ENCODE measurements around the gene RTP3. TPM values are rescaled to one million over a fixed set of nuclear protein-coding genes. Genes with fewer than 3 reads are reported as not detected.

Gene RTP3
- total RNA-seq, 1 experiment from 2014 or later = not detected

GRCh38 chr3:46523556-46523955, 25.8 kb downstream of the RTP3 start:
- DNase-seq (ENCODE audit: low read depth, low spot score) = no peak
- Histone ChIP-seq H3K4me2 (ENCODE audit: low read length) (no peak overlapping the region), H3K27me3 (ENCODE audit: insufficient read depth, low read length) (no peaks in the 10 kb centered on the region), H3K9me2 (ENCODE audit: insufficient read depth) (no peaks in the 10 kb centered on the region), H3K9me3 (ENCODE audit: control insufficient read depth in 1 of 2, insufficient read depth in 1 of 2, low read depth in 1 of 2, low read length in 2 of 2) (no peaks in the 10 kb centered on the region), H3K79me2 (ENCODE audit: insufficient read depth, low read length) (no peaks in the 10 kb centered on the region), H3K9ac (ENCODE audit: low read length) (no peak overlapping the region), H2AFZ (ENCODE audit: low read depth, low read length, poor library complexity, severe bottlenecking) (no peak overlapping the region), H3K27ac (ENCODE audit: low read depth, low read length) (no peak overlapping the region), H3K4me3 (replicated peaks in 1 of 2; ENCODE audit: low read depth in 1 of 2, low read length in 2 of 2) (no peak overlapping the region), H3K36me3 (ENCODE audit: control insufficient read depth in 1 of 2, insufficient read depth in 2 of 2, low read length in 2 of 2) (no peaks in the 10 kb centered on the region), H3K4me1 (ENCODE audit: control insufficient read depth in 1 of 2, insufficient read depth in 2 of 2, low read length in 2 of 2) (peaks cover 0 to 15% of the 10 kb centered on the region in 2 experiments; a peak in 2 of 4 replicates), H4K20me1 (ENCODE audit: insufficient read depth) (no peaks in the 10 kb centered on the region)
- ChIA-PET POLR2A (no interaction called here), CTCF (no interaction called here), RAD21 (ENCODE audit: low non-redundant PET in 1 of 2, low total read pairs in 2 of 2, uncharacterized antibody in 2 of 2, unreplicated experiment in 2 of 2) (no interaction called here)
- no peak for ATAC-seq
- intact Hi-C loops (cut with micrococcal nuclease) = no loop called here
- no peak for TF ChIP-seq ZBTB33 (IDR thresholded peaks at IDR 0.05; ENCODE audit: extremely low read depth, insufficient replicate concordance, low read length)
- TF ChIP-seq POLR2AphosphoS5 (IDR thresholded peaks at IDR 0.05; ENCODE audit: low read depth, low read length) = no peak
- no peak for TF ChIP-seq ELF1 (IDR thresholded peaks at IDR 0.05; ENCODE audit: borderline replicate concordance, low read depth)
- TF ChIP-seq ZNF274 (IDR thresholded peaks at IDR 0.05; ENCODE audit: low read depth, low read length) = no peak
- TF ChIP-seq SP1 (IDR thresholded peaks at IDR 0.05; ENCODE audit: low read depth) = no peak
- no peak for TF ChIP-seq EZH2phosphoT487 (IDR thresholded peaks at IDR 0.05; ENCODE audit: borderline replicate concordance)
- TF ChIP-seq POLR2A (IDR thresholded peaks at IDR 0.05; ENCODE audit: borderline replicate concordance, extremely low read depth, insufficient read depth, insufficient read length) = no peak
- no peak for TF ChIP-seq REST (IDR thresholded peaks at IDR 0.05; ENCODE audit: low read depth)
- no peak for TF ChIP-seq CTCF (IDR thresholded peaks at IDR 0.05 in 2 of 3, conservative IDR thresholded peaks at IDR 0.05 in 1 of 3; ENCODE audit: borderline replicate concordance in 1 of 3, insufficient read depth in 1 of 3, low read depth in 2 of 3, low read length in 2 of 3)
- TF ChIP-seq EGR1 (IDR thresholded peaks at IDR 0.05; ENCODE audit: low read depth) = no peak
- BruUV-seq (replicated peaks) = no TSS peak
